IMR-90 (cell line): ENCODE measurements around the gene PXK. TPM values are rescaled to one million over a fixed set of nuclear protein-coding genes. Genes with fewer than 3 reads are reported as not detected.

Experiments used
- ATAC-seq: fragments of 200-7000 bp; cut with Tn5 transposase; 2 replicates; pipeline ENCODE4 v1.9.1; 2020; ENCODE audit warnings: low read depth, mild to moderate bottlenecking, moderate library complexity
- BruUV-seq: library from RNA; stranded (reverse); fragments of 400-500 nt; replicated peaks from 2 replicates; lab custom pipeline; 2021; lab: Mats Ljungman, UMichigan
- CTCF ChIA-PET: fragments of 300-600 bp; formaldehyde crosslinking; extraction: SDS; loops from one replicate; lab custom pipeline; 2021; ENCODE audit warnings: antibody characterized with exemption; lab: Yijun Ruan, JAX
- POLR2A ChIA-PET: fragments of 300-600 bp; sonication (Branson Sonifier 250); formaldehyde crosslinking; loops from one replicate; lab custom pipeline; 2022; ENCODE audit warnings: antibody characterized with exemption; ENCODE audit not compliant: unreplicated experiment; lab: Charles Lee
- DNase-seq: peaks from one replicate; pipeline ENCODE4 v3.0.0; 2013
- H2AFZ ChIP-seq: replicated peaks from 2 replicates; pipeline ENCODE3; 2013; ENCODE audit warnings: low read length, mild to moderate bottlenecking; ENCODE audit not compliant: poor library complexity
- H2AK5ac ChIP-seq: 2 replicates; pipeline ENCODE4 v1.6.1; 2013; ENCODE audit warnings: low read depth, low read length, inconsistent platforms
- H2AK9ac ChIP-seq: replicated peaks from 2 replicates; pipeline ENCODE3; 2013; ENCODE audit warnings: mild to moderate bottlenecking, low read depth, low read length, moderate library complexity; ENCODE audit not compliant: poor library complexity
- H2BK120ac ChIP-seq: 2 replicates; pipeline ENCODE4 v1.6.1; 2013; ENCODE audit warnings: low read depth, low read length, inconsistent platforms
- H2BK15ac ChIP-seq: 3 replicates; pipeline ENCODE4 v1.6.1; 2013; ENCODE audit warnings: low read depth, low read length, inconsistent platforms
- H2BK20ac ChIP-seq: 2 replicates; pipeline ENCODE4 v1.6.1; 2013; ENCODE audit warnings: low read depth, mild to moderate bottlenecking, inconsistent platforms, low read length, moderate library complexity
- H2BK5ac ChIP-seq: 2 replicates; pipeline ENCODE4 v1.6.1; 2013; ENCODE audit warnings: mild to moderate bottlenecking, low read depth, low read length, inconsistent platforms; ENCODE audit not compliant: poor library complexity, severe bottlenecking
- H3K14ac ChIP-seq: replicated peaks from 2 replicates; pipeline ENCODE4 v1.6.1; 2013; ENCODE audit warnings: low read depth, low read length, inconsistent platforms
- H3K18ac ChIP-seq: 2 replicates; pipeline ENCODE4 v1.6.1; 2013; ENCODE audit warnings: low read depth, low read length, control low read depth
- H3K23ac ChIP-seq: 2 replicates; pipeline ENCODE4 v1.6.1; 2013; ENCODE audit warnings: low read depth, low read length, inconsistent platforms
- H3K27ac ChIP-seq: 2 replicates; pipeline ENCODE4 v1.5.1; 2013; ENCODE audit warnings: mild to moderate bottlenecking, control low read depth, low read length; ENCODE audit not compliant: insufficient read depth
- H3K27me3 ChIP-seq: 2 replicates; pipeline ENCODE4 v1.6.1; 2013; ENCODE audit warnings: low read length; ENCODE audit not compliant: control insufficient read depth, insufficient read depth
- H3K36me3 ChIP-seq: 2 replicates; pipeline ENCODE4 v1.6.1; 2013; ENCODE audit warnings: low read length, mixed read lengths; ENCODE audit not compliant: control insufficient read depth, insufficient read depth
- H3K4ac ChIP-seq: 2 replicates; pipeline ENCODE4 v1.6.1; 2013; ENCODE audit warnings: low read depth, low read length, inconsistent platforms
- H3K4me1 ChIP-seq: 2 replicates; pipeline ENCODE4 v1.6.1; 2013; ENCODE audit warnings: low read length, mixed read lengths; ENCODE audit not compliant: control insufficient read depth, insufficient read depth
- H3K4me2 ChIP-seq: 2 replicates; pipeline ENCODE4 v1.6.1; 2013; ENCODE audit warnings: low read depth, mild to moderate bottlenecking, control low read depth, low read length, moderate library complexity
- H3K4me3 ChIP-seq: 2 replicates; pipeline ENCODE4 v1.5.1; 2013; ENCODE audit warnings: low read depth, mild to moderate bottlenecking, control low read depth, low read length, moderate library complexity; ENCODE audit not compliant: insufficient read depth
- H3K56ac ChIP-seq: 2 replicates; pipeline ENCODE4 v1.6.1; 2013; ENCODE audit warnings: low read length, inconsistent platforms; ENCODE audit not compliant: insufficient read depth; ENCODE audit errors: extremely low read depth
- H3K79me1 ChIP-seq, 2 experiments: 2 replicates each; pipeline ENCODE4 v1.6.1; 2013; ENCODE audit warnings: low read length in 2 of 2, inconsistent platforms in 1 of 2, low read depth in 1 of 2
- H3K9ac ChIP-seq: 2 replicates; pipeline ENCODE4 v1.6.1; 2013; ENCODE audit warnings: low read depth, low read length, control low read depth
- H3K9me1 ChIP-seq: 2 replicates; pipeline ENCODE4 v1.6.1; 2013; ENCODE audit warnings: low read length, inconsistent platforms; ENCODE audit not compliant: insufficient read depth
- H3K9me3 ChIP-seq: 2 replicates; pipeline ENCODE4 v1.6.1; 2013; ENCODE audit warnings: low read length; ENCODE audit not compliant: control insufficient read depth, insufficient read depth
- H4K20me1 ChIP-seq: 2 replicates; pipeline ENCODE4 v1.6.1; 2013; ENCODE audit warnings: low read length, inconsistent platforms; ENCODE audit not compliant: insufficient read depth
- H4K5ac ChIP-seq: 2 replicates; pipeline ENCODE4 v1.6.1; 2013; ENCODE audit warnings: mild to moderate bottlenecking, low read depth, low read length, control low read depth
- H4K8ac ChIP-seq, 2 experiments: 2 replicates each; pipeline ENCODE4 v1.6.1; 2013; ENCODE audit warnings: low read depth in 2 of 2, low read length in 2 of 2, control low read depth in 1 of 2, inconsistent platforms in 1 of 2
- H4K91ac ChIP-seq: 2 replicates; pipeline ENCODE4 v1.6.1; 2013; ENCODE audit warnings: low read depth, low read length, inconsistent platforms; ENCODE audit not compliant: insufficient read depth
- BHLHE40 ChIP-seq: fragments of 150-350 bp; IDR thresholded peaks from 2 replicates; pipeline ENCODE4 v1.6.1; 2016; ENCODE audit warnings: mild to moderate bottlenecking, low read depth, low read length
- CEBPB ChIP-seq: IDR thresholded peaks from 2 replicates; pipeline ENCODE4 v1.6.1; 2012; ENCODE audit warnings: low read depth, low read length, improper control_type of control experiment
- CHD1 ChIP-seq: IDR thresholded peaks from 2 replicates; pipeline ENCODE4 v1.6.1; 2012; ENCODE audit warnings: low read depth, low read length, improper control_type of control experiment
- FOS ChIP-seq: fragments of 150-350 bp; IDR thresholded peaks from 2 replicates; pipeline ENCODE4 v1.6.1; 2016; ENCODE audit warnings: low read depth, low read length
- MAFK ChIP-seq: IDR thresholded peaks from 2 replicates; pipeline ENCODE4 v1.6.1; 2012; ENCODE audit warnings: low read depth, low read length, improper control_type of control experiment
- MAZ ChIP-seq: IDR thresholded peaks from 2 replicates; pipeline ENCODE4 v1.6.1; 2012; ENCODE audit warnings: low read depth, mild to moderate bottlenecking, low read length, improper control_type of control experiment, moderate library complexity, borderline replicate concordance
- MXI1 ChIP-seq: IDR thresholded peaks from 2 replicates; pipeline ENCODE4 v1.6.1; 2012; ENCODE audit warnings: low read depth, mild to moderate bottlenecking, low read length, moderate library complexity, borderline replicate concordance
- POLR2A ChIP-seq: IDR thresholded peaks from 2 replicates; pipeline ENCODE4 v1.6.1; 2012; ENCODE audit warnings: mild to moderate bottlenecking, low read depth, low read length
- RAD21 ChIP-seq: IDR thresholded peaks from 2 replicates; pipeline ENCODE4 v1.6.1; 2012; ENCODE audit warnings: low read length, improper control_type of control experiment
- RCOR1 ChIP-seq: IDR thresholded peaks from 2 replicates; pipeline ENCODE4 v1.6.1; 2012; ENCODE audit warnings: mild to moderate bottlenecking, low read length, improper control_type of control experiment; ENCODE audit not compliant: insufficient replicate concordance
- RFX5 ChIP-seq: IDR thresholded peaks from 2 replicates; pipeline ENCODE4 v1.8.0; 2012; ENCODE audit warnings: low read depth, mild to moderate bottlenecking, low read length, moderate library complexity
- SMC3 ChIP-seq: fragments of 150-350 bp; IDR thresholded peaks from 2 replicates; pipeline ENCODE4 v1.6.1; 2016; ENCODE audit warnings: low read depth, mild to moderate bottlenecking, antibody characterized with exemption, low read length, moderate library complexity
- whole genome bisulfite sequencing, 2 experiments: methylation state at CpG; one replicate each; pipeline versions ENCODE4 v1.1.5 to v1.1.7; 2013; ENCODE audit warnings: missing lambda C conversion rate in 2 of 2; ENCODE audit not compliant: insufficient read length in 1 of 2; ENCODE audit errors: extremely low coverage in 2 of 2; 5-methylcytosine and 5-hydroxymethylcytosine counted together
- dilution Hi-C: fragments of 300-500 bp; cut with HindIII; formaldehyde crosslinking; loops from one replicate; pipeline ENCODE4 v1.14.3; 2018; ENCODE audit warnings: low sequenced_read_pairs; ENCODE audit not compliant: unreplicated experiment
- in situ Hi-C: fragments of 300-500 bp; cut with MboI; formaldehyde crosslinking; loops from 3 replicates; pipeline ENCODE4 v1.14.3; 2019; ENCODE audit warnings: low sequenced_read_pairs, inconsistent platforms, mixed read lengths
- intact Hi-C: fragments of 100-400 bp; cut with micrococcal nuclease; formaldehyde crosslinking; loops from 2 replicates; pipeline ENCODE4 v1.10.0; 2022
- polyA plus RNA-seq, 3 experiments: library from polyadenylated mRNA; depleted of rRNA; stranded (reverse); fragments of >200 nt; gene quantifications; 2 replicates each; pipeline ENCODE4 v1.2.3, GENCODE V29; 2012; ENCODE audit warnings: low replicate concordance in 1 of 3
- total RNA-seq: library from RNA; depleted of rRNA; stranded (reverse); fragments of >200 nt; gene quantifications from 2 replicates; pipeline ENCODE4 v1.2.3, GENCODE V29; 2012
- TF ChIP-seq, protein P1 (sequence below): conservative IDR thresholded peaks from 2 replicates; pipeline ENCODE4 v1.5.1; 2012; ENCODE audit warnings: mild to moderate bottlenecking, low read depth, low read length, improper control_type of control experiment
- TF ChIP-seq, protein P2 (sequence below): fragments of 150-350 bp; IDR thresholded peaks from 2 replicates; pipeline ENCODE4 v1.6.1; 2016; ENCODE audit warnings: low read depth, mild to moderate bottlenecking, low read length, moderate library complexity, borderline replicate concordance
- TF ChIP-seq, protein P3 (sequence below): fragments of 150-350 bp; IDR thresholded peaks from 2 replicates; pipeline ENCODE4 v1.6.1; 2017; ENCODE audit warnings: mild to moderate bottlenecking, antibody characterized with exemption, low read length, low read depth

The PXK gene
- total and polyA plus RNA-seq, 2 of the 4 experiments (the other 2 are of a cell fraction), result 14.3 to 17.7 TPM

DNA sequence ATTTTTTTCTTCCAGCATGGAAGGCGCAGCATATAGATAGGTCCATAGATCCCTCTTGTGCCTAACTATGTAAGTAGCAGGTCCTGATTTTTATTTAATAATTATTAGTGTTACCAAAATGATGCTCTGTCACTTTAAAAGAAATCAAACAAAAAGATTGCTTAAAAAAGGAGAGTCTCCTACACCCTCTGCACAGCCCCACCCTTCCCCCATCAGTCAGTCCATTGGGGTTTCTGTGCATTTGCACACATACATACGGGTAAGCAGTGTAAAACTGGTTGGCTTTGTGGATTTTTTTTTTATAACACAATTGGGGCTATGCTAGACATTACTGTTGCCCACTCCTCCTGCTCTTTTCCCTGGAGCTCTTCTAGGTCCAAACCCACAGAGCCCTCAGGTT lies 33.6 kb upstream of the PXK start:
- Histone ChIP-seq H4K91ac (no peak overlapping the region), H4K20me1 (no peaks in the 10 kb centered on the region), H3K23ac (no peak overlapping the region), H4K8ac (no peak overlapping the region), H3K79me1 (no peaks in the 10 kb centered on the region), H2BK120ac (no peak overlapping the region), H2AK9ac (no peak overlapping the region), H2AFZ (no peak overlapping the region), H3K14ac (no peak overlapping the region), H3K9ac (no peak overlapping the region), H4K5ac (no peak overlapping the region), H2BK20ac (no peak overlapping the region), H3K56ac (no peak overlapping the region), H3K27ac (no peak overlapping the region), H2BK5ac (no peak overlapping the region), H3K27me3 (peaks cover 20% of the 10 kb centered on the region), H3K4me3 (no peak overlapping the region), H3K36me3 (no peaks in the 10 kb centered on the region), H3K9me1 (no peaks in the 10 kb centered on the region; the same call in 1 of the 2 replicates), H3K9me3 (peaks cover 4% of the 10 kb centered on the region), H2AK5ac (no peak overlapping the region), H3K4ac (no peak overlapping the region), H2BK15ac (no peak overlapping the region), H3K4me2 (no peak overlapping the region), H3K18ac (no peak overlapping the region), H3K4me1 (no peaks in the 10 kb centered on the region)
- in situ Hi-C loops, result no loop called here
- DNase-seq (no peak), ATAC-seq (no peak)
- no TSS peak for BruUV-seq
- ChIA-PET CTCF (interaction anchor here (1.0 to 3.0 kb wide), 3 partner anchors 110 to 232 kb away, joined by 3 to 19 read pairs (median 3); no protein-coding TSS in a partner anchor), POLR2A (no interaction called here)
- intact Hi-C loops, result loop anchor here (5.0 kb wide), 1 partner anchor 432 kb away; no protein-coding TSS in a partner anchor
- no peak for TF ChIP-seq MXI1
- TF ChIP-seq SMC3, result no peak
- TF ChIP-seq FOS, result no peak
- TF ChIP-seq, protein P1, sequence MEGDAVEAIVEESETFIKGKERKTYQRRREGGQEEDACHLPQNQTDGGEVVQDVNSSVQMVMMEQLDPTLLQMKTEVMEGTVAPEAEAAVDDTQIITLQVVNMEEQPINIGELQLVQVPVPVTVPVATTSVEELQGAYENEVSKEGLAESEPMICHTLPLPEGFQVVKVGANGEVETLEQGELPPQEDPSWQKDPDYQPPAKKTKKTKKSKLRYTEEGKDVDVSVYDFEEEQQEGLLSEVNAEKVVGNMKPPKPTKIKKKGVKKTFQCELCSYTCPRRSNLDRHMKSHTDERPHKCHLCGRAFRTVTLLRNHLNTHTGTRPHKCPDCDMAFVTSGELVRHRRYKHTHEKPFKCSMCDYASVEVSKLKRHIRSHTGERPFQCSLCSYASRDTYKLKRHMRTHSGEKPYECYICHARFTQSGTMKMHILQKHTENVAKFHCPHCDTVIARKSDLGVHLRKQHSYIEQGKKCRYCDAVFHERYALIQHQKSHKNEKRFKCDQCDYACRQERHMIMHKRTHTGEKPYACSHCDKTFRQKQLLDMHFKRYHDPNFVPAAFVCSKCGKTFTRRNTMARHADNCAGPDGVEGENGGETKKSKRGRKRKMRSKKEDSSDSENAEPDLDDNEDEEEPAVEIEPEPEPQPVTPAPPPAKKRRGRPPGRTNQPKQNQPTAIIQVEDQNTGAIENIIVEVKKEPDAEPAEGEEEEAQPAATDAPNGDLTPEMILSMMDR, result no peak
- no peak for TF ChIP-seq RCOR1
- TF ChIP-seq MAZ, result no peak
- TF ChIP-seq BHLHE40, result no peak
- no peak for TF ChIP-seq RAD21
- TF ChIP-seq CEBPB, result no peak
- no peak for TF ChIP-seq POLR2A
- TF ChIP-seq MAFK, result no peak
- TF ChIP-seq, protein P2, sequence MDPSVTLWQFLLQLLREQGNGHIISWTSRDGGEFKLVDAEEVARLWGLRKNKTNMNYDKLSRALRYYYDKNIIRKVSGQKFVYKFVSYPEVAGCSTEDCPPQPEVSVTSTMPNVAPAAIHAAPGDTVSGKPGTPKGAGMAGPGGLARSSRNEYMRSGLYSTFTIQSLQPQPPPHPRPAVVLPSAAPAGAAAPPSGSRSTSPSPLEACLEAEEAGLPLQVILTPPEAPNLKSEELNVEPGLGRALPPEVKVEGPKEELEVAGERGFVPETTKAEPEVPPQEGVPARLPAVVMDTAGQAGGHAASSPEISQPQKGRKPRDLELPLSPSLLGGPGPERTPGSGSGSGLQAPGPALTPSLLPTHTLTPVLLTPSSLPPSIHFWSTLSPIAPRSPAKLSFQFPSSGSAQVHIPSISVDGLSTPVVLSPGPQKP, result no peak
- TF ChIP-seq CHD1, result no peak
- TF ChIP-seq RFX5, result no peak
- TF ChIP-seq, protein P3, sequence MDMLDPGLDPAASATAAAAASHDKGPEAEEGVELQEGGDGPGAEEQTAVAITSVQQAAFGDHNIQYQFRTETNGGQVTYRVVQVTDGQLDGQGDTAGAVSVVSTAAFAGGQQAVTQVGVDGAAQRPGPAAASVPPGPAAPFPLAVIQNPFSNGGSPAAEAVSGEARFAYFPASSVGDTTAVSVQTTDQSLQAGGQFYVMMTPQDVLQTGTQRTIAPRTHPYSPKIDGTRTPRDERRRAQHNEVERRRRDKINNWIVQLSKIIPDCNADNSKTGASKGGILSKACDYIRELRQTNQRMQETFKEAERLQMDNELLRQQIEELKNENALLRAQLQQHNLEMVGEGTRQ, result no peak
- WGBS, 2 experiments, result no CpG with 5 or more reads among the region's 2 CpGs
- dilution Hi-C loops, result no loop called here
